Testis (tissue), 3 donors: ENCODE data around the gene CKAP5. TPM values are rescaled to one million over a fixed set of nuclear protein-coding genes. Genes with fewer than 3 reads are reported as not detected.

Experiments
- DNase-seq: peaks from one replicate; pipeline ENCODE4 v3.0.0-alpha.2; 2019
- H3K27ac ChIP-seq, 2 donors: fragments of 200-600 bp; sonication (generic); one replicate each; pipeline ENCODE4 v1.5.1; 2019
- H3K27me3 ChIP-seq: fragments of 200-600 bp; sonication (generic); one replicate; pipeline ENCODE4 v1.5.1; 2019
- H3K36me3 ChIP-seq: fragments of 200-600 bp; sonication (generic); one replicate; pipeline ENCODE4 v1.5.1; 2017; ENCODE audit warnings: low read depth; ENCODE audit errors: missing control alignments
- H3K4me1 ChIP-seq: fragments of 200-600 bp; sonication (generic); one replicate; pipeline ENCODE4 v1.5.1; 2019
- H3K4me3 ChIP-seq, 2 donors: fragments of 200-600 bp; sonication (generic); one replicate each; pipeline ENCODE4 v1.5.1; 2017 to 2019
- H3K9me3 ChIP-seq: fragments of 200-600 bp; sonication (generic); one replicate; pipeline ENCODE4 v1.5.1; 2017
- CTCF ChIP-seq, 3 experiments: fragments of 450-650 bp in 2 of 3; fragments of 200-600 bp in 1 of 3; sonication (generic) in 1 of 3; IDR thresholded peaks; one replicate each; pipeline ENCODE4 v1.5.1; 2016 to 2019; ENCODE audit warnings: antibody characterized with exemption in 3 of 3, mild to moderate bottlenecking in 2 of 3, moderate library complexity in 1 of 3
- POLR2A ChIP-seq: fragments of 450-650 bp; IDR thresholded peaks from one replicate; pipeline ENCODE4 v1.6.1; 2017; ENCODE audit warnings: antibody characterized with exemption, mild to moderate bottlenecking, moderate library complexity
- WGBS, 2 donors: methylation state at CpG; one replicate each; pipeline ENCODE4 v1.1.5; 2018; 5-methylcytosine and 5-hydroxymethylcytosine counted together
- intact Hi-C: fragments of 100-400 bp; cut with DNase I; formaldehyde crosslinking; loops from one replicate; pipeline ENCODE4 v1.15.1; 2023; ENCODE audit warnings: low total_unique reads
- polyA plus RNA-seq: library from polyadenylated mRNA; stranded (reverse); fragments of 350-450 nt; fragmentation: Illumina TruSeq; extraction: RNeasy Lipid Tissue Mini Kit (QIAGEN cat#74804); gene quantifications from one replicate; pipeline ENCODE4 v1.2.3, GENCODE V29; 2014; ENCODE audit warnings: low read depth, low replicate concordance; ENCODE audit not compliant: insufficient read depth
- total RNA-seq, 2 donors: library from RNA; depleted of rRNA; stranded (reverse); fragments of >200 nt; gene quantifications; one replicate each; pipeline ENCODE4 v1.2.3, GENCODE V29; 2016

Gene CKAP5
- total and polyA plus RNA-seq, 3 donors from 2014 or later = 92.3 to 118 (median 106) TPM

GRCh38 chr11:46705070-46705688 is 140.9 kb downstream of the CKAP5 start:
- Histone ChIP-seq H3K4me3 (no peak overlapping the region), H3K9me3 (no peaks in the 10 kb centered on the region), H3K27me3 (no peaks in the 10 kb centered on the region), H3K36me3 (no peaks in the 10 kb centered on the region), H3K27ac (no peak overlapping the region), H3K4me1 (peaks cover 11% of the 10 kb centered on the region)
- TF ChIP-seq POLR2A = no peak
- no peak for TF ChIP-seq CTCF (IDR thresholded peaks at IDR 0.05)
- 97% methylated on average over 27 to 31 of the region's 31 CpGs for WGBS, 2 donors
- intact Hi-C loops = no loop called here
- DNase-seq = no peak

- H3K36me3 ChIP-seq = no peaks in the 10 kb centered on the region
- WGBS, 2 donors = 1% methylated on average over 22 to 29 of the region's 29 CpGs
Measured at GRCh38 chr11:46701078-46701654, 144.9 kb downstream of the CKAP5 start.

GRCh38 chr11:46700241-46701077 is 145.6 kb downstream of the CKAP5 start, which contains the start of the genes ARHGAP1 and ZNF408:
Gene ARHGAP1 (minus strand): TSS chr11:46700619. CDS start chr11:46696107, 4,512 bp downstream.
Gene ZNF408 (plus strand): TSS chr11:46701031. CDS start chr11:46701048, 17 bp downstream.
- peak within 1 kb of the TSS; percentile 80 to 91 for H3K27ac ChIP-seq
- peaks cover 52% of the 10 kb centered on the region for H3K4me1 ChIP-seq
- H3K36me3 ChIP-seq = no peaks in the 10 kb centered on the region

More at GRCh38 chr11:46701078-46701654, 144.9 kb downstream of the CKAP5 start:
- TF ChIP-seq CTCF (IDR thresholded peaks at IDR 0.05) (no peak), POLR2A (no peak)
- Histone ChIP-seq H3K27me3 (no peaks in the 10 kb centered on the region), H3K27ac (peak overlapping the region; percentile 80 to 91), H3K9me3 (no peaks in the 10 kb centered on the region), H3K4me3 (peak overlapping the region; percentile 77 to 96), H3K4me1 (peaks cover 45% of the 10 kb centered on the region)
- intact Hi-C loops = no loop called here
- no peak for DNase-seq

GRCh38 chr11:46698597-46698996 is 147.5 kb downstream of the CKAP5 start:
- H3K27me3 ChIP-seq = no peaks in the 10 kb centered on the region
- 41 to 50% methylated on average over 1 of the region's 1 CpG for WGBS, 2 donors
- TF ChIP-seq POLR2A = no peak
- no peak for TF ChIP-seq CTCF (IDR thresholded peaks at IDR 0.05)
- H3K4me1 ChIP-seq = peaks cover 52% of the 10 kb centered on the region
- H3K4me3 ChIP-seq = no peak overlapping the region
- H3K27ac ChIP-seq = no peak overlapping the region
- no peaks in the 10 kb centered on the region for H3K9me3 ChIP-seq
- intact Hi-C loops = no loop called here
- no peak for DNase-seq
- H3K36me3 ChIP-seq = no peaks in the 10 kb centered on the region

More at GRCh38 chr11:46700241-46701077, 145.6 kb downstream of the CKAP5 start, which contains the start of the genes ARHGAP1 and ZNF408:
- Histone ChIP-seq H3K27me3 (no peaks in the 10 kb centered on the region), H3K9me3 (no peaks in the 10 kb centered on the region), H3K4me3 (peak within 1 kb of the TSS; percentile 77 to 96)
- TF ChIP-seq CTCF (IDR thresholded peaks at IDR 0.05) = peak in 1 of 3 experiments; percentile 20
- TF ChIP-seq POLR2A = no peak
- DNase-seq = peak; percentile 100
- 0 to 1% methylated on average over 20 to 44 of the region's 44 CpGs for WGBS, 2 donors
- intact Hi-C loops = no loop called here
